Stomach (tissue), 4 donors: ENCODE measurements around the gene SPATA20.

Source experiments
- CTCF ChIP-seq, 7 experiments: fragments of 450-650 bp in 4 of 7; fragments of 200-600 bp in 3 of 7; sonication (generic) in 3 of 7; IDR thresholded peaks; one replicate each; pipeline ENCODE4 v1.5.1; 2016 to 2019; ENCODE audit warnings: antibody characterized with exemption in 7 of 7, control low read depth in 2 of 7, mild to moderate bottlenecking in 1 of 7
- POLR2A ChIP-seq, 4 donors: fragments of 450-650 bp; IDR thresholded peaks; one replicate each; pipeline ENCODE4 v1.6.1; 2016; ENCODE audit warnings: antibody characterized with exemption in 4 of 4, control low read depth in 2 of 4, mild to moderate bottlenecking in 1 of 4, moderate library complexity in 1 of 4
- POLR2AphosphoS5 ChIP-seq, 3 donors: sonication (generic); formaldehyde crosslinking; IDR thresholded peaks; one replicate each; pipeline ENCODE4 v1.6.1; 2016; ENCODE audit warnings: antibody characterized with exemption in 3 of 3

GRCh38 chr17:50584749-50585148 lies 37.8 kb downstream of the SPATA20 start:
- TF ChIP-seq CTCF (IDR thresholded peaks at IDR 0.05) (no peak), POLR2A (IDR thresholded peaks at IDR 0.05) (no peak), POLR2AphosphoS5 (IDR thresholded peaks at IDR 0.05) (no peak)
